Progenitor cell of endocrine pancreas (in vitro differentiated cells): ENCODE data around the gene FARSA. TPM values are rescaled to one million over a fixed set of nuclear protein-coding genes. Genes with fewer than 3 reads are reported as not detected.

ENCODE experiments used
- DNase-seq: peaks from one replicate; pipeline ENCODE4 v3.0.0; 2021; ENCODE audit warnings: low spot score; ENCODE audit not compliant: unreplicated experiment
- H3K27ac Mint-ChIP-seq: 2 replicates; pipeline ENCODE4 v1.8.0; 2021; ENCODE audit warnings: mild to moderate bottlenecking, moderate library complexity, mixed read lengths
- H3K27me3 Mint-ChIP-seq: 2 replicates; pipeline ENCODE4 v1.8.0; 2021; ENCODE audit warnings: mixed read lengths
- H3K36me3 Mint-ChIP-seq: 2 replicates; pipeline ENCODE4 v1.8.0; 2022; ENCODE audit warnings: mixed read lengths; ENCODE audit not compliant: insufficient read depth
- H3K4me1 Mint-ChIP-seq: 2 replicates; pipeline ENCODE4 v1.8.0; 2021; ENCODE audit warnings: low read depth, mixed read lengths
- H3K4me3 Mint-ChIP-seq: 2 replicates; pipeline ENCODE4 v1.8.0; 2021; ENCODE audit warnings: low read depth, mild to moderate bottlenecking, moderate library complexity, mixed read lengths
- H3K9me3 Mint-ChIP-seq: 2 replicates; pipeline ENCODE4 v1.8.0; 2021; ENCODE audit warnings: low read depth, mixed read lengths
- CTCF ChIP-seq: fragments of 200-600 bp; sonication (generic); IDR thresholded peaks from one replicate; pipeline ENCODE4 v1.5.0; 2021; ENCODE audit warnings: antibody characterized with exemption, mild to moderate bottlenecking; ENCODE audit not compliant: unreplicated experiment
- total RNA-seq: library from RNA; stranded (reverse); gene quantifications from 2 replicates; pipeline ENCODE4 v1.2.1, GENCODE V29; 2021

FARSA gene
- total RNA-seq, 1 donor from 2014 or later = 63.3 TPM

DNA sequence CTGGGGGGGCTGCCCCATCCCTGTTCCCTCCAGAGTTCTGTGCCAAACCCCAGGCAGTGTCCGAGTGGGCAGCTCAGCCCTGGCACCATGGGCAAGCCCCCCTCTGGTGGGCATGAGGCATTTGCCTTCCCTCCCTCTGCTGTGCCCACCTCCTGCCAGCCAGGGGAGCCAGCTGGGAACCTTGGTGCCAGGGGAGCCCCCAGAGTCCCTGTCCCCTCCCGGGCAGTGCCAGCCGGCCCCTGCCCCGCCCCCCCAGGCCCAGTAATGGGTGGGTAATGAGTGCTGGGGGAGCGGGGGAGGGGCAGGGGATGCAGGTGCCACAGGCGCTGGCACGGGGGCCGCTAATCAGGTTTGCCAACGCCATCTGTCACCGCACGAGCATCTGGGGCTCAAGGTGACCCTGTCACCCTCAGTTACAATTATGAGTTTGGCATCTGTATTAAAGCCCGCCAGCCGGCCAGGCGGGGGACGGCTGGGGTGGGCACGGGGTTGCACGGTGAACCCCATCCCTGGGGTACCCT is 41.8 kb upstream of the FARSA start:
- Mint-ChIP-seq H3K27ac (no peak overlapping the region), H3K27me3 (peaks cover 27% of the 10 kb centered on the region), H3K4me1 (no peaks in the 10 kb centered on the region), H3K9me3 (no peaks in the 10 kb centered on the region), H3K4me3 (no peak overlapping the region), H3K36me3 (no peaks in the 10 kb centered on the region)
- no peak for TF ChIP-seq CTCF
- no peak for DNase-seq

- Mint-ChIP-seq H3K4me1 (no peaks in the 10 kb centered on the region), H3K9me3 (no peaks in the 10 kb centered on the region), H3K27me3 (peaks cover 30% of the 10 kb centered on the region), H3K4me3 (no peak overlapping the region), H3K27ac (no peak overlapping the region), H3K36me3 (no peaks in the 10 kb centered on the region)
- no peak for TF ChIP-seq CTCF
- no peak for DNase-seq
These were observed 41.0 kb upstream of the FARSA start for GRCh38 chr19:12974301-12975220.

- Mint-ChIP-seq H3K4me3 (no peak overlapping the region), H3K27me3 (peaks cover 27% of the 10 kb centered on the region), H3K27ac (no peak overlapping the region), H3K9me3 (no peaks in the 10 kb centered on the region), H3K4me1 (no peaks in the 10 kb centered on the region), H3K36me3 (no peaks in the 10 kb centered on the region)
- TF ChIP-seq CTCF = no peak
- DNase-seq = no peak
These were observed 39.7 kb upstream of the FARSA start for GRCh38 chr19:12973236-12973635.

DNA sequence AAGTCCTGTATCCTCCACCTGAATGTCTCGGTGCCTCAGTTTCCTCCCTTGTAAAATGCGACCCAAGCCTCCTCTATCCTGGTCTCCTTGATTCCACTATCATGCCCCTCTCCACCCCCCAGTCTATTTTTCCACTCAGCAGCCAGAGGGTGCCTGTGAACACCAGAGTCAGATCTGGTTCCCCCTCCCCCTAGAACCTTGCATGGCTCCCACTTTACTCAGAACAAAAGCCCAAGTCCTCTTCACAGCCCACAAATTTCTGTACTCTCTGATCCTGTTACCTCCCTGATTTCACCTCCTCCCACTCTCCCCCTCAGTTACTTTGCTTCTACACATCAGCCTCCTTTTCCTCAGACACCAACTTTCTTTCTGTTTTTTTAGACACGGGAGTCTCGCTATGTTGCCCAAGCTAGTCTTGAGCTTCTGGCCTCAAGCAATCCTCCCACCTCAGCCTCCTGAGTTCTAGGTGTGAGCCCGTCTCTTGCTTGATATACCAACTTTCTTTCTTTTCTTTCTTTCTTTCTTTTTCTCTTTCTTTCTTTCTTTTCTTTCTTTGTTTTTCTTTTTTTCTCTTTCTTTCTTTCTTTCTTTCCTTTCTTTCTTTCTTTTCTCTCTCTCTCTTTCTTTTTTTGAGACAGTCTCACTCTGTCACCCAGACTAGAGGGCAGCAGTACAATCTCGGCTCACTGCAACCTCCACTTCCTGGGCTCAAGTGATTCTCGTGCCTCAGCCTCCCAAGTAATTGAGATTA is 36.7 kb upstream of the FARSA start:
- peaks cover 2% of the 10 kb centered on the region for H3K4me1 Mint-ChIP-seq
- no peak overlapping the region for H3K4me3 Mint-ChIP-seq
- no peaks in the 10 kb centered on the region for H3K9me3 Mint-ChIP-seq
- peaks cover 14% of the 10 kb centered on the region for H3K27me3 Mint-ChIP-seq
- no peak overlapping the region for H3K27ac Mint-ChIP-seq
- no peak for DNase-seq
- TF ChIP-seq CTCF = no peak
- no peaks in the 10 kb centered on the region for H3K36me3 Mint-ChIP-seq

- no peak for TF ChIP-seq CTCF
- Mint-ChIP-seq H3K36me3 (no peaks in the 10 kb centered on the region), H3K9me3 (no peaks in the 10 kb centered on the region), H3K4me1 (peaks cover 3% of the 10 kb centered on the region), H3K27ac (no peak within 1 kb of the TSS), H3K4me3 (no peak within 1 kb of the TSS), H3K27me3 (peaks cover 14% of the 10 kb centered on the region)
- no peak for DNase-seq
These were observed 35.9 kb upstream of the FARSA start, which contains the start of gene DAND5 for GRCh38 chr19:12969292-12969988. DAND5 (plus strand) TSS chr19:12969576; CDS start chr19:12969661, 85 bp downstream.
